ENCODE measurements around the gene PFKP.
"Not testable (repeated sequence)": the region's sequence is repeated elsewhere in the genome, so short reads cannot be mapped to it uniquely, and the experiment has no call there.

PFKP gene

GRCh38 chr10:3047596-3047995 lies 19.8 kb upstream of the PFKP start:
- no peak for DNase-seq

- DNase-seq, result no peak
Measured at GRCh38 chr10:3048119-3049019, 19.0 kb upstream of the PFKP start.

DNA sequence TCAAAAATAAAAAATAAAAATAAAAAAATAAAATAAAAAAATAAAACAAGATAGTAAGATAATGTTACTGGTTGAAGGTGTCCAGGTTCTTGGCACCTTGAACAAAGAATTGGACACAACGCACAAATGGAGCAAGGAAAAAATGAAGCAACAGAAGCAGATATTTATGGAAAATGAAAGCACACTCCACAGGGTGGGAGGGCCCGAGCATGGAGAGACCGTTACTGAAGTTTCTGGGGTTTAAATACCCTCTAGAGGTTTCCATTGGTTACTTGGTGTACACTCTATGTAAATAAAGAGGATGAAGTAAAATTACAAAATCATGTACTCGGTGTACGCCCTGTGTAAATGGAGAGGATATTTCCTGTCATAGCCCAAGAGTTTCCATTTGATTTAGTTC lies 15.7 kb upstream of the PFKP start:
- DNase-seq, result no peak

DNA sequence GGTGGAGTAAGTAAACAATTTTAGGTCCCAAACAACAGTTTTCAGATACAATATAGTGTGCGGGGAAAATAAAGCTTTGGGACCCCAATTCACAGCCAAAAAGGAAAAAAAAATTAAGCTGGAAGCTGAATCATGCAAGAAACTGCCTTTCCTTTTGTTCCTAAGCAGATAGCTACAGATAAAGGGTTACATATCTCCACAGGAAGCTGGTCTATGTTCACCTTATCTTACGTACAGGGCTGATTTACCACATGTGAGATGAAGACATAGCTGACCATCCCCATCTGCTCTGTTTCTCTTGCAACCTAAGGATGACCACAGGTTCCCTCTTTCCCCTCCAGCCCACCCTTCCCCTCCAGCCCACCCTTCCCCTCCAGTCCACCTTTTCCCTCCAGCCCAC lies 14.2 kb upstream of the PFKP start:
- no peak for DNase-seq

GRCh38 chr10:3054183-3054850 lies 13.0 kb upstream of the PFKP start:
- DNase-seq, result no peak

DNA sequence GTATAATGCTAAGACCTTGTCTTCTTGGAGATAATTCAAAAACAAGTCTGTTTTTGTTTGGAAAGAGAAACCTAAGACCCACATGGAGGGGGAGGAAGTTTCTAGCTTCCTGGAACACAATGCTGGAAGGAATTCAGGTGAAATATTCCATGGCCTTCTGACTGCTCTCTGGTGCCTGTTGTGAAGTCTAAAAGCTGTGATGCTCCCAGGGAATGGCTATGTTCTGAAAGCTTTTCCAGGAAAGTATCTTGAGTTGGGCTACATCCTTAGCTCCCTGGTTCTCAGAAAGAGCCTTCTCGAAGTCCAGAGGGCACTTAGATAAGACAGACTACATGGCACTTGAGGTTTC lies 12.5 kb upstream of the PFKP start:
- no peak for DNase-seq

- DNase-seq, result no peak
Measured at GRCh38 chr10:3056280-3057037, 10.9 kb upstream of the PFKP start.

DNA sequence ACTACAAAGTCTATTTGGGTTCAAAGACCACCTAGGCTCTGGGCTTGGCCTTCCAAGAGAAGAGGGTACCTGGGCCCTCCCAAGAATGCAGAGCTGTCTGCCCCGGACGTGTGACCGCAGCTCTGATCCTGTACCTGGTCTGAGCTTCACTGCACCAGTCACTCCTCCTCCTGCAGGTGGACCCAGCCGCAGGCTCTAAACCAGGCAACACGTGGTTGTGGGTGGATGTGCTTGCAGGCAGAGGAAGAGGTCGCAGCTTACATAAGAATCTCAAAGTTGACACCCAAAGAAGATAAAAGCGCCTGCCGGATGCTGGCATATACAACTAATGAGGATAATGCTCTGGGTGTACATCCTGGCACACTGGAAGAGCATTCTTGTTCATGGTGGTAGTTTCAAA lies 9.4 kb upstream of the PFKP start:
- no peak for DNase-seq

GRCh38 chr10:3059974-3060373 lies 7.4 kb upstream of the PFKP start:
- no peak for DNase-seq

DNA sequence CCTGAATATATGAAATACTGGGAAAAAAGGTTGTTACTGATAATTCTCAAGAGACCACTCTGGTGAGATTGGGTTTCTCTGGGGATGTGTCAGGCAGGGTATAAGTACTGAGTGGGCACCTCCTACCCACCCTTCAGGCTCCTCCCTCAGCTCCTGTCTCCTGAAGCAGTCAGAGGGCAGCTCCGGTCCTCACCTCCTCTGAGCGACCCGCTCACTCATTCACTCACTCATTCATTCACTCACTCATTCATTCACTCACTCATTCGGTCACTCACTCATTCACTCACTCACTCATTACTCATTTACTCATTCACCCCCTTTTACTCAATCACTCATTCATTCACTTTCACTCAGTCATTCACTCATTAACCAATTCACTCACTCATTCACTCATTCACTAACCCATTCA lies 6.9 kb upstream of the PFKP start:
- DNase-seq, result no peak

- not testable (repeated sequence) for DNase-seq
Measured at GRCh38 chr10:3061323-3061898, 5.9 kb upstream of the PFKP start.

GRCh38 chr10:3062502-3063186 lies 4.7 kb upstream of the PFKP start:
- DNase-seq, result no peak

GRCh38 chr10:3064423-3064822 lies 2.9 kb upstream of the PFKP start:
- no peak for DNase-seq

DNA sequence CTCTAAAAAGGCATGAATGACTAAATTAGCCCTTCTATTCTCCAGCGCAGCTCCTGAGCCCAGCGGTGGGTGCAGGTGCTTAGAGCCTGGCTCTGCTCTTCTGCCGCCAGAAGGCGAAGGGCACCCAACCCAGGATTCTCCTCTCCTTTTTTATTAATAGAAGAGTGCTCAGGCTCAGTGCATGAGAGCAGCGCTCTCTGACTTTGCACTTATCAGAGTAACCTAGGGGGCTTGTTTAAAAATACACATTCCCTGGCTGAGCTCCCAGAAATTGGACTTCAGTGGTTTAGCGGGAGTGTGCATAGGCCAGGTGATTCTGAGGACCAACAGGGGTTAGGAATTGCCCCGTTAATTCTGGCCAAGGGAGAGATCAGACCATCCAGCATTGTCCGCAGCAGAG lies 1.7 kb upstream of the PFKP start:
- no peak for DNase-seq

DNA sequence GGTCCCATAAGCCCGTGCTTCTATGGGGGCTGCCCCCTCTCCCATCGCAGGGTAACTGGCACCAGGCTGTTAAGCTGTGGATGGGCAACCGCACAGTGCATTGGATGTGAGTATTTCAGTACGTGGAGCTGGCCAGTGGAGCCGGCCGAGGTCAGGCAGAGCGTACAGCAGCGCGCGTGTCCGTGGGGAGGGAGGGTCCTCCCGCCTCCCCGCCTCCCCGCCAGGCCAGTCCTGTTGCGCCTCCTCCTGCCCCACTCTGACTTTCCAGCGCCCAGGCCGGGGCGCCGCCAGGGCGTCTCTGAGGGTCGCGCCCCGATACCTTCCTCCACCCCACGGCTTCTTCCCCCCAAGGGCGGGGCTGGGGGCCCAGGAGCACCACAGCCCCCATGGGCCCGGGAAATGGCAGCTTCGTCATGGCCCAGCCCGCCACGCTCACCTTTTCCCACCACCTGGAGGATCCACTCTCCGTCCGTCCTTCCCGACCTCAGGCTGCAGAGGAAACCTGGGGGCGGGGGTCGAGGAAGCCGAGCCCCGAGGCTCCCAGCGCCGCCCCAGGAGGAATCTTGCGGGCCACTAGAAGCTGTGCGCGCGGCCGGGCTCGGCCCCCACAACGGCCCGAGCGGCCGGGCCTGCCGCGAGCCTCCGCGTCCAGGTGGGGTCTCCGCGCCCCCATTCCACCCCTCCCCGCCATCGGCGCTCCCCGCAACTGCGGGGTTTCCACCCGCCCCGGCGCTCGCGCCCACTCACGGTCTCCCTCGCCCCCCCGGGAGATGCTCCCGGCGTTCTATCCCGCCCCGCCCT lies 831 bp upstream of the PFKP start:
- DNase-seq, result no peak

DNA sequence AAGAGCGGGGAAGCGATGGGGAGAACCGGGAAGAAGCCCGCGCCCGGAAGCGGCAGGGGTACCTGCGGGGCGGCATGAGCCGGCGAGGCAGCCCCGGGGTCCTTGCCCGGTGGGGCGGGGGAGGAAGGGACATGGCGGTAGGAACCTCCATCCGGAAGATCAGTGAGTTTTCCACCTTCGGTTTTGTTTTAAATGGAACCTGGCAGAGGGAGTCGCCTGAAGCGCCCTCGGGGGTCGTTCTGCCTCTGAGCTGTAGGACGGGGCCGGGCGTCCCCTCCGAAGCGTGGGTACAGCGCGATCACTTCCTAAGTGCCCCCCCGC lies 471 bp downstream of the PFKP start:
- no peak for DNase-seq

- peak; percentile 25 for DNase-seq
Measured at GRCh38 chr10:3068201-3068967, 1.0 kb downstream of the PFKP start.

GRCh38 chr10:3068968-3069737 lies 1.8 kb downstream of the PFKP start:
- no peak for DNase-seq

- DNase-seq, result no peak
Measured at GRCh38 chr10:3069876-3070275, 2.5 kb downstream of the PFKP start.
